HepG2 (cell line): Measurements from ENCODE around the gene SLC35B2. TPM values are rescaled to one million over a fixed set of nuclear protein-coding genes. Genes with fewer than 3 reads are reported as not detected.

Experiments
- ATF3 ChIP-seq: sonication (generic); formaldehyde crosslinking; IDR thresholded peaks from 2 replicates; pipeline ENCODE4 v1.4.0; 2020; ENCODE audit warnings: missing genetic modification reagents
- CAMTA2 ChIP-seq: sonication (generic); formaldehyde crosslinking; IDR thresholded peaks from 2 replicates; pipeline ENCODE4 v1.4.0; 2020; ENCODE audit warnings: mild to moderate bottlenecking, missing genetic modification reagents, borderline replicate concordance
- EHMT2 ChIP-seq: fragments of 200-600 bp; sonication (generic); IDR thresholded peaks from 2 replicates; pipeline ENCODE4 v1.7.0; 2017; ENCODE audit warnings: antibody characterized with exemption, low read depth, low read length, borderline replicate concordance
- ELF4 ChIP-seq: sonication (generic); formaldehyde crosslinking; IDR thresholded peaks from 2 replicates; pipeline ENCODE4 v1.5.0; 2020; ENCODE audit warnings: missing genetic modification reagents, mild to moderate bottlenecking, moderate library complexity, borderline replicate concordance
- GABPA ChIP-seq, 2 experiments: IDR thresholded peaks; 2 replicates each; pipeline ENCODE4 v1.6.1; 2011 to 2016; ENCODE audit warnings: low read depth in 2 of 2, low read length in 1 of 2, missing biosample characterization in 1 of 2, missing genetic modification characterization in 1 of 2
- HOXA9 ChIP-seq: sonication (generic); formaldehyde crosslinking; IDR thresholded peaks from 2 replicates; pipeline ENCODE4 v1.8.1; 2022; ENCODE audit warnings: missing genetic modification reagents, mild to moderate bottlenecking, moderate library complexity, borderline replicate concordance
- MXD4 ChIP-seq: IDR thresholded peaks from 2 replicates; pipeline ENCODE4 v1.6.1; 2016; ENCODE audit warnings: mild to moderate bottlenecking, missing biosample characterization, missing genetic modification reagents
- MYC ChIP-seq: sonication (generic); formaldehyde crosslinking; IDR thresholded peaks from 2 replicates; pipeline ENCODE4 v1.9.0; 2021; ENCODE audit warnings: missing genetic modification reagents, borderline replicate concordance
- PHF21A ChIP-seq: sonication (generic); formaldehyde crosslinking; IDR thresholded peaks from 2 replicates; pipeline ENCODE4 v1.5.0; 2020; ENCODE audit warnings: mild to moderate bottlenecking, missing genetic modification reagents
- RNF2 ChIP-seq: fragments of 450-650 bp; conservative IDR thresholded peaks from 2 replicates; pipeline ENCODE4 v1.6.1; 2016; ENCODE audit warnings: low read depth
- SETDB1 ChIP-seq: sonication (generic); formaldehyde crosslinking; IDR thresholded peaks from 2 replicates; pipeline ENCODE4 v1.5.1; 2020; ENCODE audit warnings: missing genetic modification reagents, mild to moderate bottlenecking, borderline replicate concordance
- SMAD1 ChIP-seq: sonication (generic); formaldehyde crosslinking; IDR thresholded peaks from 2 replicates; pipeline ENCODE4 v1.4.0; 2020; ENCODE audit warnings: missing genetic modification reagents, low read depth, mild to moderate bottlenecking, borderline replicate concordance
- SOX5 ChIP-seq: IDR thresholded peaks from 2 replicates; pipeline ENCODE4 v1.6.1; 2016; ENCODE audit warnings: borderline replicate concordance
- TOPORS ChIP-seq: sonication (generic); formaldehyde crosslinking; IDR thresholded peaks from 2 replicates; pipeline ENCODE4 v1.8.0; 2023; ENCODE audit warnings: mild to moderate bottlenecking, missing genetic modification reagents
- U2AF1 ChIP-seq: fragments of 200-400 bp; formaldehyde crosslinking; optimal IDR thresholded peaks from 2 replicates; pipeline ENCODE3; 2017; ENCODE audit warnings: mild to moderate bottlenecking, low read depth, low read length
- ZBTB39 ChIP-seq: sonication (generic); formaldehyde crosslinking; IDR thresholded peaks from 2 replicates; pipeline ENCODE4 v1.5.0; 2020; ENCODE audit warnings: missing genetic modification reagents
- ZNF256 ChIP-seq: sonication (generic); formaldehyde crosslinking; conservative IDR thresholded peaks from 2 replicates; pipeline ENCODE4 v1.4.0; 2020; ENCODE audit warnings: missing genetic modification reagents
- ZNF513 ChIP-seq: sonication (generic); formaldehyde crosslinking; conservative IDR thresholded peaks from 2 replicates; pipeline ENCODE4 v1.5.0; 2020; ENCODE audit warnings: missing genetic modification reagents
- ZNF546 ChIP-seq: sonication (generic); formaldehyde crosslinking; conservative IDR thresholded peaks from 2 replicates; pipeline ENCODE4 v1.8.1; 2023; ENCODE audit warnings: mild to moderate bottlenecking, missing genetic modification reagents
- ZNF564 ChIP-seq: sonication (generic); formaldehyde crosslinking; IDR thresholded peaks from 2 replicates; pipeline ENCODE4 v1.8.1; 2023; ENCODE audit warnings: mild to moderate bottlenecking, missing genetic modification reagents
- ZNF816 ChIP-seq: sonication (generic); formaldehyde crosslinking; IDR thresholded peaks from 2 replicates; pipeline ENCODE4 v1.8.0; 2022; ENCODE audit warnings: missing genetic modification reagents, mild to moderate bottlenecking, borderline replicate concordance
- ZSCAN25 ChIP-seq: sonication (generic); formaldehyde crosslinking; IDR thresholded peaks from 2 replicates; pipeline ENCODE4 v1.8.0; 2022; ENCODE audit warnings: mild to moderate bottlenecking, missing genetic modification reagents
- ZXDC ChIP-seq: sonication (generic); formaldehyde crosslinking; IDR thresholded peaks from 2 replicates; pipeline ENCODE4 v1.5.0; 2020; ENCODE audit warnings: mild to moderate bottlenecking, missing genetic modification reagents
- polyA plus RNA-seq, 8 experiments: library from polyadenylated mRNA; depleted of rRNA in 3 of 8; stranded (reverse) in 7 of 8; unstranded in 1 of 8; fragments of >200 nt; fragmentation: Illumina TruSeq in 4 of 8; extraction: Trizol in 4 of 8; gene quantifications; 2 replicates each; pipeline versions ENCODE4 v1.2.1 to v1.2.3, GENCODE V29; 2011 to 2016; ENCODE audit warnings: low read depth in 4 of 8, missing spikeins in 1 of 8, mixed read lengths in 1 of 8; ENCODE audit not compliant: insufficient read depth in 1 of 8
- total RNA-seq, 5 experiments: library from RNA; depleted of rRNA; stranded (reverse); fragments of >200 nt; fragmentation: Illumina TruSeq; extraction: Trizol; gene quantifications; 2 replicates each; pipeline ENCODE4 v1.2.3, GENCODE V29; 2016; ENCODE audit warnings: low read depth in 1 of 5

SLC35B2 gene
- total and polyA plus RNA-seq, 2 of the 13 experiments (the other 11 are each of a cell fraction or from before 2014, with no cell fraction given) = 61.1 to 148 TPM

- TF ChIP-seq ZBTB39 (CRISPR knock-in tag) (no peak), ZNF546 (CRISPR knock-in tag) (peak; percentile 72; the same call in 1 of the 2 replicates), SETDB1 (no peak), ZXDC (CRISPR knock-in tag) (no peak; the same call in 1 of the 2 replicates), CAMTA2 (CRISPR knock-in tag) (no peak), SOX5 (CRISPR knock-in tag) (peak; percentile 44; the same call in 1 of the 2 replicates), MXD4 (CRISPR knock-in tag) (peak; percentile 72; the same call in 1 of the 2 replicates), ZNF564 (CRISPR knock-in tag) (peak; percentile 74; the same call in 1 of the 2 replicates), GABPA (IDR thresholded peaks at IDR 0.05; ENCODE audit: low read depth, low read length) (no peak), GABPA (CRISPR knock-in tag; IDR thresholded peaks at IDR 0.05; ENCODE audit: low read depth) (peak; percentile 24; the same call in 1 of the 2 replicates), HOXA9 (CRISPR knock-in tag) (no peak), ZNF816 (peak; percentile 27; the same call in 1 of the 2 replicates), U2AF1 (no peak), RNF2 (peak; percentile 63; the same call in 1 of the 2 replicates), TOPORS (no peak), EHMT2 (no peak), ELF4 (CRISPR knock-in tag) (no peak), ZNF513 (CRISPR knock-in tag) (no peak), MYC (peak; percentile 75), PHF21A (CRISPR knock-in tag) (peak; percentile 88), ZNF256 (CRISPR knock-in tag) (0 out of 2 replicates have a peak, but pooled peaks have one; percentile 41), ATF3 (no peak; the same call in 1 of the 2 replicates), SMAD1 (CRISPR knock-in tag) (peak; percentile 59; the same call in 1 of the 2 replicates), ZSCAN25 (CRISPR knock-in tag) (no peak)
Measured at GRCh38 chr6:44219053-44219814, 38.1 kb downstream of the SLC35B2 start (continued).
